GM12878 (cell line): ENCODE data around the gene VIL1. TPM values are rescaled to one million over a fixed set of nuclear protein-coding genes. Genes with fewer than 3 reads are reported as not detected.

Experiments
- ATAC-seq: fragments of 200-7000 bp; cut with Tn5 transposase; 3 replicates; pipeline ENCODE4 v1.9.1; 2020; ENCODE audit warnings: mild to moderate bottlenecking, moderate library complexity
- BruUV-seq: library from RNA; stranded (reverse); fragments of 400-500 nt; replicated peaks from 2 replicates; lab custom pipeline; 2021; lab: Mats Ljungman, UMichigan
- CTCF ChIA-PET: fragments of 300-600 bp; sonication (Branson Sonifier 250); formaldehyde crosslinking; extraction: SDS; loops from one replicate; lab custom pipeline; 2021; ENCODE audit warnings: inconsistent platforms; lab: Yijun Ruan, JAX
- POLR2A ChIA-PET: fragments of 350-600 bp; formaldehyde crosslinking; extraction: SDS; loops from one replicate; lab custom pipeline; 2021; ENCODE audit warnings: inconsistent platforms; lab: Charles Lee
- RAD21 ChIA-PET: fragments of 300-600 bp; sonication (Branson Sonifier 250); formaldehyde crosslinking; loops from one replicate; lab custom pipeline; 2023; ENCODE audit warnings: antibody characterized with exemption; ENCODE audit not compliant: unreplicated experiment; lab: Charles Lee
- SMC1A ChIA-PET: fragments of 300-600 bp; sonication (Branson Sonifier 250); formaldehyde crosslinking; loops from one replicate; lab custom pipeline; 2023; ENCODE audit not compliant: unreplicated experiment, uncharacterized antibody; lab: Charles Lee
- DNase-seq: peaks from one replicate; pipeline ENCODE4 v3.0.0-alpha.2; 2011; ENCODE audit warnings: low read depth, low spot score
- FAIRE-seq: peaks from 3 replicates; lab custom pipeline; 2011; peaks lifted over from hg19 to GRCh38; lab: Jason Lieb, UNC
- H2AFZ ChIP-seq: 2 replicates; pipeline ENCODE4 v1.6.0; 2011; ENCODE audit warnings: low read depth, low read length, control low read depth; ENCODE audit not compliant: control insufficient read depth
- H3K27ac ChIP-seq: 2 replicates; pipeline ENCODE4 v1.5.1; 2011; ENCODE audit warnings: control low read depth; ENCODE audit not compliant: control insufficient read depth, insufficient read depth
- H3K27me3 ChIP-seq, 2 experiments: replicated peaks in 1 of 2; 2 replicates each; pipeline versions ENCODE4 v1.6.0 to v1.6.1; 2011; ENCODE audit warnings: low read length in 1 of 2; ENCODE audit not compliant: control insufficient read depth in 2 of 2, insufficient read depth in 2 of 2
- H3K36me3 ChIP-seq, 2 experiments: 2 replicates each; pipeline ENCODE4 v1.5.1; 2011; ENCODE audit warnings: low read length in 1 of 2; ENCODE audit not compliant: control insufficient read depth in 2 of 2, insufficient read depth in 2 of 2
- H3K4me1 ChIP-seq: 2 replicates; pipeline ENCODE4 v1.6.1; 2011; ENCODE audit warnings: mild to moderate bottlenecking, low read length, moderate library complexity, mixed read lengths; ENCODE audit not compliant: control insufficient read depth, insufficient read depth
- H3K4me2 ChIP-seq: 2 replicates; pipeline ENCODE4 v1.6.0; 2011; ENCODE audit warnings: control low read depth; ENCODE audit not compliant: control insufficient read depth, insufficient read depth
- H3K4me3 ChIP-seq: fragments of 200-600 bp; sonication (generic); 2 replicates; pipeline ENCODE4 v1.5.1; 2016
- H3K79me2 ChIP-seq: 2 replicates; pipeline ENCODE4 v1.6.0; 2011; ENCODE audit warnings: low read length; ENCODE audit not compliant: control insufficient read depth, insufficient read depth
- H3K9ac ChIP-seq: 2 replicates; pipeline ENCODE4 v1.8.0; 2011; ENCODE audit warnings: low read length, control low read depth, mixed read lengths; ENCODE audit not compliant: control insufficient read depth, insufficient read depth
- H3K9me3 ChIP-seq: replicated peaks from 3 replicates; pipeline ENCODE4 v1.5.1; 2011; ENCODE audit warnings: mild to moderate bottlenecking, low read length; ENCODE audit not compliant: control insufficient read depth, insufficient read depth
- H4K20me1 ChIP-seq: 2 replicates; pipeline ENCODE4 v1.6.0; 2011; ENCODE audit not compliant: control insufficient read depth, insufficient read depth
- DPF2 ChIP-seq: fragments of 450-650 bp; IDR thresholded peaks from 2 replicates; pipeline ENCODE4 v1.6.1; 2017; ENCODE audit warnings: mild to moderate bottlenecking
- HDGF ChIP-seq: fragments of 450-650 bp; IDR thresholded peaks from 2 replicates; pipeline ENCODE4 v1.6.1; 2016; ENCODE audit warnings: antibody characterized with exemption
- IKZF2 ChIP-seq, 2 experiments: fragments of 450-650 bp; IDR thresholded peaks; 2 replicates each; pipeline ENCODE4 v1.6.1; 2017; ENCODE audit warnings: mild to moderate bottlenecking in 2 of 2, moderate library complexity in 2 of 2
- KDM1A ChIP-seq: fragments of 200-600 bp; sonication (generic); IDR thresholded peaks from 2 replicates; pipeline ENCODE4 v1.6.1; 2016; ENCODE audit warnings: borderline replicate concordance
- KLF5 ChIP-seq: fragments of 450-650 bp; IDR thresholded peaks from 2 replicates; pipeline ENCODE4 v1.6.1; 2014; ENCODE audit warnings: mild to moderate bottlenecking; ENCODE audit not compliant: partially characterized antibody
- PAX8 ChIP-seq: fragments of 450-650 bp; IDR thresholded peaks from 2 replicates; pipeline ENCODE4 v1.6.1; 2017; ENCODE audit warnings: mild to moderate bottlenecking, moderate library complexity
- POLR2A ChIP-seq: IDR thresholded peaks from 2 replicates; pipeline ENCODE4 v1.6.1; 2011; ENCODE audit warnings: low read depth, mild to moderate bottlenecking, low read length
- POLR2AphosphoS5 ChIP-seq: IDR thresholded peaks from 2 replicates; pipeline ENCODE4 v1.6.1; 2011; ENCODE audit warnings: mild to moderate bottlenecking, low read length, inconsistent platforms
- POU2F2 ChIP-seq: IDR thresholded peaks from 3 replicates; pipeline ENCODE4 v1.6.1; 2011; ENCODE audit warnings: low read depth, mild to moderate bottlenecking, low read length, borderline replicate concordance
- RUNX3 ChIP-seq: IDR thresholded peaks from 2 replicates; pipeline ENCODE4 v1.6.1; 2012; ENCODE audit warnings: low read length, inconsistent platforms
- SIN3A ChIP-seq: IDR thresholded peaks from 2 replicates; pipeline ENCODE4 v1.6.1; 2012; ENCODE audit warnings: low read depth, low read length, improper control_type of control experiment
- SIX5 ChIP-seq: IDR thresholded peaks from 2 replicates; pipeline ENCODE4 v1.6.1; 2011; ENCODE audit warnings: mild to moderate bottlenecking, low read depth, low read length, moderate library complexity; ENCODE audit not compliant: severe bottlenecking
- SREBF1 ChIP-seq: IDR thresholded peaks from 2 replicates; pipeline ENCODE4 v1.6.1; 2012; ENCODE audit warnings: mild to moderate bottlenecking, low read length
- SUZ12 ChIP-seq: fragments of 200-600 bp; sonication (generic); IDR thresholded peaks from one replicate; pipeline ENCODE4 v1.6.1; 2018; ENCODE audit warnings: antibody characterized with exemption, mild to moderate bottlenecking; ENCODE audit not compliant: unreplicated experiment
- WGBS: methylation state at CpG from one replicate; pipeline ENCODE4 v1.1.6; 2016; ENCODE audit warnings: low lambda C conversion rate; ENCODE audit not compliant: insufficient replicate concordance, insufficient coverage; ENCODE audit errors: missing lambda C conversion rate; 5-methylcytosine and 5-hydroxymethylcytosine counted together
- in situ Hi-C: fragments of 300-500 bp; cut with MboI; formaldehyde crosslinking; loops from 9 replicates; pipeline ENCODE4 v1.14.3; 2018; ENCODE audit warnings: mixed read lengths
- intact Hi-C: fragments of 100-400 bp; cut with micrococcal nuclease; formaldehyde crosslinking; loops from one replicate; pipeline ENCODE4 v1.14.2; 2022; ENCODE audit not compliant: unreplicated experiment
- polyA plus RNA-seq, 11 experiments: library from polyadenylated mRNA; depleted of rRNA in 4 of 11; unstranded in 6 of 11; stranded (reverse) in 5 of 11; fragments of >200 nt; fragmentation: Nextera tagmentation in 4 of 11; fragmentation: Illumina TruSeq in 1 of 11; extraction: Ambion mirVana in 4 of 11; extraction: Trizol in 1 of 11; gene quantifications; 1 replicate in 1 of 11; 2 replicates in 10 of 11; pipeline versions ENCODE4 v1.2.1 to v1.2.3, GENCODE V29; 2011 to 2016; ENCODE audit warnings: inconsistent platforms in 2 of 11, missing spikeins in 2 of 11, low read depth in 1 of 11
- total RNA-seq, 4 experiments: library from RNA; depleted of rRNA in 3 of 4; stranded (reverse); fragments of >200 nt in 3 of 4; fragmentation: Illumina TruSeq in 1 of 4; extraction: Trizol in 1 of 4; gene quantifications; 2 replicates each; pipeline versions ENCODE4 v1.2.1 to v1.2.3, GENCODE V29; 2013 to 2021
- TF ChIP-seq, protein P1 (sequence below): IDR thresholded peaks from 2 replicates; pipeline ENCODE4 v1.6.1; 2012; ENCODE audit warnings: low read length, inconsistent platforms
- TF ChIP-seq, protein P2 (sequence below): IDR thresholded peaks from 2 replicates; pipeline ENCODE4 v1.6.1; 2012; ENCODE audit warnings: low read depth, low read length, improper control_type of control experiment
- TF ChIP-seq, protein P3 (sequence below): fragments of 450-650 bp; IDR thresholded peaks from 2 replicates; pipeline ENCODE4 v1.6.1; 2017; ENCODE audit warnings: borderline replicate concordance

Gene VIL1
- total and polyA plus RNA-seq, 10 of the 15 experiments (the other 5 are each of a cell fraction or from before 2014, with no cell fraction given): 0.03 to 1.9 (median 0.33) TPM

DNA sequence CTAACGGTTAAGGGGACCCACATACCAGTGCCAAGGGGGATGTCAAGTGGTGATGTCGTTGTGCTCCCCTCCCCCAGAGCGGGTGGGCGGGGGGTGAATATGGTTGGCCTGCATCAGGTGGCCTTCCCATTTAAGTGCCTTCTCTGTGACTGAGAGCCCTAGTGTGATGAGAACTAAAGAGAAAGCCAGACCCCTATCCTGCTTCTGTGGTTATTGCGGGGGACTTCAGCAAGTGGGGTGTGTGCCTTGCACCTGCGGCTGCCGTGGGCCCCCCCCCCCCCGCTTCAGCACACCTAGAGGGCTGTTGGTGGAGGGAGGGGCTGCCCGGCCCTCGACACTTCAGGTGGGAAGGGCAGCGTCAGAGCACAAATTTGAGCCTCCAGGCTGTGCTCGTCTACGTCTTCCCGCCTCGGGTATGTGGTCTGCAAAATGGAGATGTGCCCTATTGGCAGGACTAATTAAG is 13.1 kb upstream of the VIL1 start:
- intact Hi-C loops: loop anchor here (1.0 to 2.0 kb wide), 3 partner anchors 61 to 441 kb away; no protein-coding TSS in a partner anchor
- no TSS peak for BruUV-seq
- peaks cover 4% of the 10 kb centered on the region; the same call in 1 of the 2 replicates for H4K20me1 ChIP-seq
- H3K36me3 ChIP-seq: peaks cover 7 to 10% of the 10 kb centered on the region in 2 experiments; a peak in 3 of 4 replicates
- CTCF ChIA-PET: interaction anchor here (0.7 to 4.8 kb wide), 7 partner anchors 49 to 242 kb away, joined by 3 to 22 read pairs (median 3); partner anchors contain the start of gene CATIP
- SMC1A ChIA-PET: interaction anchor here (0.6 to 1.2 kb wide), 3 partner anchors 72 to 120 kb away, joined by 3 to 4 read pairs (median 3); no protein-coding TSS in a partner anchor
- peak overlapping the region; percentile 73 for H3K4me3 ChIP-seq
- RAD21 ChIA-PET: interaction anchor here (1.6 to 2.4 kb wide), 2 partner anchors 10 to 12 kb away, joined by 3 to 8 read pairs; no protein-coding TSS in a partner anchor
- DNase-seq (no peak), ATAC-seq (peak; percentile 3), FAIRE-seq (no peak)
- WGBS: 7% methylated on average over 15 of the region's 15 CpGs
- no peaks in the 10 kb centered on the region for H3K9me3 ChIP-seq
- H3K4me2 ChIP-seq: peak overlapping the region; percentile 77
- H3K79me2 ChIP-seq: peaks cover 14% of the 10 kb centered on the region
- POLR2A ChIA-PET: interaction anchor here (0.5 to 2.5 kb wide), 3 partner anchors 9 to 49 kb away, joined by 3 to 8 read pairs (median 8); partner anchors contain the start of gene CATIP
- TF ChIP-seq KLF5 (no peak), POLR2AphosphoS5 (no peak), IKZF2 (IDR thresholded peaks at IDR 0.05) (no peak), POLR2A (no peak), SREBF1 (no peak), KDM1A (no peak), POU2F2 (0 out of 3 replicates have a peak, but pooled peaks have one; percentile 17), PAX8 (no peak), HDGF (0 out of 2 replicates have a peak, but pooled peaks have one; percentile 57), DPF2 (no peak), RUNX3 (0 out of 2 replicates have a peak, but pooled peaks have one; percentile 10), SIN3A (0 out of 2 replicates have a peak, but pooled peaks have one; percentile 6), SIX5 (no peak), SUZ12 (no peak)
- TF ChIP-seq, protein P1, sequence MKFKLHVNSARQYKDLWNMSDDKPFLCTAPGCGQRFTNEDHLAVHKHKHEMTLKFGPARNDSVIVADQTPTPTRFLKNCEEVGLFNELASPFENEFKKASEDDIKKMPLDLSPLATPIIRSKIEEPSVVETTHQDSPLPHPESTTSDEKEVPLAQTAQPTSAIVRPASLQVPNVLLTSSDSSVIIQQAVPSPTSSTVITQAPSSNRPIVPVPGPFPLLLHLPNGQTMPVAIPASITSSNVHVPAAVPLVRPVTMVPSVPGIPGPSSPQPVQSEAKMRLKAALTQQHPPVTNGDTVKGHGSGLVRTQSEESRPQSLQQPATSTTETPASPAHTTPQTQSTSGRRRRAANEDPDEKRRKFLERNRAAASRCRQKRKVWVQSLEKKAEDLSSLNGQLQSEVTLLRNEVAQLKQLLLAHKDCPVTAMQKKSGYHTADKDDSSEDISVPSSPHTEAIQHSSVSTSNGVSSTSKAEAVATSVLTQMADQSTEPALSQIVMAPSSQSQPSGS: no peak
- TF ChIP-seq, protein P2, sequence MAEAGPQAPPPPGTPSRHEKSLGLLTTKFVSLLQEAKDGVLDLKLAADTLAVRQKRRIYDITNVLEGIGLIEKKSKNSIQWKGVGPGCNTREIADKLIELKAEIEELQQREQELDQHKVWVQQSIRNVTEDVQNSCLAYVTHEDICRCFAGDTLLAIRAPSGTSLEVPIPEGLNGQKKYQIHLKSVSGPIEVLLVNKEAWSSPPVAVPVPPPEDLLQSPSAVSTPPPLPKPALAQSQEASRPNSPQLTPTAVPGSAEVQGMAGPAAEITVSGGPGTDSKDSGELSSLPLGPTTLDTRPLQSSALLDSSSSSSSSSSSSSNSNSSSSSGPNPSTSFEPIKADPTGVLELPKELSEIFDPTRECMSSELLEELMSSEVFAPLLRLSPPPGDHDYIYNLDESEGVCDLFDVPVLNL: no peak
- TF ChIP-seq, protein P3, sequence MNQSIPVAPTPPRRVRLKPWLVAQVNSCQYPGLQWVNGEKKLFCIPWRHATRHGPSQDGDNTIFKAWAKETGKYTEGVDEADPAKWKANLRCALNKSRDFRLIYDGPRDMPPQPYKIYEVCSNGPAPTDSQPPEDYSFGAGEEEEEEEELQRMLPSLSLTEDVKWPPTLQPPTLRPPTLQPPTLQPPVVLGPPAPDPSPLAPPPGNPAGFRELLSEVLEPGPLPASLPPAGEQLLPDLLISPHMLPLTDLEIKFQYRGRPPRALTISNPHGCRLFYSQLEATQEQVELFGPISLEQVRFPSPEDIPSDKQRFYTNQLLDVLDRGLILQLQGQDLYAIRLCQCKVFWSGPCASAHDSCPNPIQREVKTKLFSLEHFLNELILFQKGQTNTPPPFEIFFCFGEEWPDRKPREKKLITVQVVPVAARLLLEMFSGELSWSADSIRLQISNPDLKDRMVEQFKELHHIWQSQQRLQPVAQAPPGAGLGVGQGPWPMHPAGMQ: no peak
- TF ChIP-seq, all 136 proteins: peak for 4
- peak overlapping the region; percentile 30 for H3K27ac ChIP-seq
- no peak overlapping the region for H2AFZ ChIP-seq
- H3K4me1 ChIP-seq: peaks cover 32% of the 10 kb centered on the region
- H3K9ac ChIP-seq: no peak overlapping the region
- in situ Hi-C loops: loop anchor here (5.0 to 10.0 kb wide), 2 partner anchors 242 to 439 kb away; no protein-coding TSS in a partner anchor
- H3K27me3 ChIP-seq: no peaks in the 10 kb centered on the region
